ENCODE results near the gene CDK2. TPM values are rescaled to one million over a fixed set of nuclear protein-coding genes. Genes with fewer than 3 reads are reported as not detected.

The CDK2 gene
- total and polyA plus RNA-seq, 9 of the 15 experiments (the other 6 are each of a cell fraction or from before 2014, with no cell fraction given), result 17.4 to 213 (median 109) TPM

DNA sequence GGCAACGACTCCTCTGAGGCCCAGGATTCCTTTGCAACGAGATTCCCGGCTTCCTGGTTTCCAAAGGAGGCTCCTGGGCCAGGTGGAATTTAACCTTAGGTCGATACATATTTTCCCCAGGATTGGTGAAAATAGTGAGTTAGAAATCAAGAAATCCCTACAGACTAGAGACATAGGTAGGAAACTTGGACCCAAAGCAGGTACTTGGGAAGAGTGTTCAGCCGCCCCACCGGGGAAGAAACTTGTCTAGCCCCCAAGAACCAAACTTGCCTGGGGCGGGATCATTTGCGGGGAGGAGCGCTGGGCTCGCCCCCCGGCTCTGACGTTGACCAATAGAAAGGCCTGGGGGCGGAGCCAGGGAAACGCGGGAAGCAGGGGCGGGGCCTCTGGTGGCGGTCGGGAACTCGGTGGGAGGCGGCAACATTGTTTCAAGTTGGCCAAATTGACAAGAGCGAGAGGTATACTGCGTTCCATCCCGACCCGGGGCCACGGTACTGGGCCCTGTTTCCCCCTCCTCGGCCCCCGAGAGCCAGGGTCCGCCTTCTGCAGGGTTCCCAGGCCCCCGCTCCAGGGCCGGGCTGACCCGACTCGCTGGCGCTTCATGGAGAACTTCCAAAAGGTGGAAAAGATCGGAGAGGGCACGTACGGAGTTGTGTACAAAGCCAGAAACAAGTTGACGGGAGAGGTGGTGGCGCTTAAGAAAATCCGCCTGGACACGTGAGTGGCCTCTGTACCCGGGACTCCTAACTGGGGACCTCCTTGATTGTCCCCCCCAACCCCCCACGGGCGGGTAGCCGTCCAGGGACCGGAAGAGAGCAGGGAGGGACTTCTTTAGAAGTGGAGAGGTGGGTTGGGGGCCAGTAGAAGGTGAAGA, at the start of gene CDK2 (continued):
- TF ChIP-seq ZNF518B (CRISPR knock-in tag; IDR thresholded peaks at IDR 0.05) (no peak), ZNF79 (CRISPR knock-in tag; IDR thresholded peaks at IDR 0.05; ENCODE audit: low read depth) (no peak), ILK (tag; IDR thresholded peaks at IDR 0.05; ENCODE audit: borderline replicate concordance, low read depth) (no peak), MTF1 (CRISPR knock-in tag; IDR thresholded peaks at IDR 0.05; ENCODE audit: borderline replicate concordance) (no peak), CBFA2T2 (conservative IDR thresholded peaks at IDR 0.05) (no peak), ZBTB33 (CRISPR knock-in tag; IDR thresholded peaks at IDR 0.05) (no peak), RB1 (IDR thresholded peaks at IDR 0.05; ENCODE audit: low read depth) (peak; percentile 82), ZNF146 (CRISPR knock-in tag; IDR thresholded peaks at IDR 0.05; ENCODE audit: unreplicated experiment) (no peak), HNRNPH1 (optimal IDR thresholded peaks at IDR 0.05; ENCODE audit: low read depth, low read length) (no peak), ESRRA (IDR thresholded peaks at IDR 0.05; ENCODE audit: borderline replicate concordance, low read depth) (no peak), ZC3H11A (IDR thresholded peaks at IDR 0.05; ENCODE audit: low read depth, low read length) (no peak), RCOR1 (IDR thresholded peaks at IDR 0.05; ENCODE audit: borderline replicate concordance in 1 of 2, low read depth in 2 of 2, low read length in 2 of 2) (0 out of 4 replicates have a peak, but pooled peaks of 1 of the 2 experiments have one; percentile 19), NFE2L1 (tag; IDR thresholded peaks at IDR 0.05; ENCODE audit: borderline replicate concordance, low read depth) (no peak), TEAD2 (tag; IDR thresholded peaks at IDR 0.05) (no peak), ZNF140 (CRISPR knock-in tag; IDR thresholded peaks at IDR 0.05) (no peak), HMGN3 (IDR thresholded peaks at IDR 0.05; ENCODE audit: borderline replicate concordance, extremely low read depth, insufficient read length, low read depth, low read length) (peak; percentile 52), SRF (CRISPR knock-in tag; IDR thresholded peaks at IDR 0.05) (peak in 1 of 2 experiments; percentile 29; a peak in 1 of 4 replicates), ELF2 (CRISPR knock-in tag; IDR thresholded peaks at IDR 0.05) (no peak)
- TF ChIP-seq, protein P1, sequence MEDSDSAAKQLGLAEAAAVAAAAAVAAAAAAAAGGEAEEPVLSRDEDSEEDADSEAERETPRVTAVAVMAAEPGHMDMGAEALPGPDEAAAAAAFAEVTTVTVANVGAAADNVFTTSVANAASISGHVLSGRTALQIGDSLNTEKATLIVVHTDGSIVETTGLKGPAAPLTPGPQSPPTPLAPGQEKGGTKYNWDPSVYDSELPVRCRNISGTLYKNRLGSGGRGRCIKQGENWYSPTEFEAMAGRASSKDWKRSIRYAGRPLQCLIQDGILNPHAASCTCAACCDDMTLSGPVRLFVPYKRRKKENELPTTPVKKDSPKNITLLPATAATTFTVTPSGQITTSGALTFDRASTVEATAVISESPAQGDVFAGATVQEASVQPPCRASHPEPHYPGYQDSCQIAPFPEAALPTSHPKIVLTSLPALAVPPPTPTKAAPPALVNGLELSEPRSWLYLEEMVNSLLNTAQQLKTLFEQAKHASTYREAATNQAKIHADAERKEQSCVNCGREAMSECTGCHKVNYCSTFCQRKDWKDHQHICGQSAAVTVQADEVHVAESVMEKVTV (CRISPR knock-in tag; IDR thresholded peaks at IDR 0.05), result no peak
